ENCODE data around the gene DDX3X. TPM values are rescaled to one million over a fixed set of nuclear protein-coding genes. Genes with fewer than 3 reads are reported as not detected.

Gene DDX3X
- total and polyA plus RNA-seq, 9 of the 15 experiments (the other 6 are each of a cell fraction or from before 2014, with no cell fraction given), result 51.3 to 232 (median 138) TPM

DNA sequence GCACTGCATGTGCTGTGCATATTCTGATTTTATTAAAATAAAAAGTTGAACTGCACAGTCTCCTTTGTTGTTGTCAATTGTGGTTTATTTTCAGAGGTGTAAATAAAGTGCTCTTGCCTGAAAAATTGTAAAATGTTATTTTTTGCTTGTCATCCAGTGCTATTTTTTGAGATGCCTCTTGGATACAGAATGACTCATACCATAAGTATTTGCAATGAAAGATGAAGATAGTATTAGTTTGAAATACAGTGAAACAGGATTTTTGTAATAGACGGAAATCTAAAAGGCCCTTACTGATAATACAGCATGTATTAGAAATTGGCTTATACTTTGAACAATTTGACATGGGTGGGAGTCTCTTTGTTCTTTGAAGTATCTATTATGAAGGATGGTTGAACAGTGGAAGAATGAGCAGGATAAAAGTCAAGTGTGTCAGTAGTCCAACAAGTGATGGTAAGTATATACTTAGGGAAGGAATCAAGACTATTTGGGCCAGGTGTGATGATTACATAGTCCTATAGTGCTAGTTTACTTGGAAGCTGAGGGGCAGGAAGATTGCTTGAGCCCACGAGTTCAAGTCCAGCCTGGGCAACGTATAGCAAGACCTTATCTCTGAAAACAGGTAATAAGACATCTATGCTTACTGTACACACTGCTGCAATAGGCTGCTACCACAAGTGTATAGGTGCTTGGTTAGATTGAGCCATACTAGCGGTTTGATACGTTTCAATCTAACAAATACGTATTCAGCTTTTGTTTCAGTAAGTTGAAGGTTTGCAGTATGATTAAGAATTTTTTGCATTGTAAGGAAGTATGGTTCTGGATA is 16.4 kb downstream of the DDX3X start (continued):
- TF ChIP-seq TEAD4 (IDR thresholded peaks at IDR 0.05; ENCODE audit: low read length) (no peak; the same call in 1 of the 2 replicates), TEAD4 (CRISPR knock-in tag; IDR thresholded peaks at IDR 0.05; ENCODE audit: borderline replicate concordance) (no peak), ZNF77 (CRISPR knock-in tag; IDR thresholded peaks at IDR 0.05) (0 out of 2 replicates have a peak, but pooled peaks have one; percentile 41), SIRT6 (IDR thresholded peaks at IDR 0.05; ENCODE audit: low read depth, low read length) (peak; percentile 71), YY1 (IDR thresholded peaks at IDR 0.05; ENCODE audit: borderline replicate concordance in 1 of 3, control insufficient read depth in 1 of 3, extremely low read depth in 1 of 3, insufficient read depth in 3 of 3, insufficient read length in 1 of 3, insufficient replicate concordance in 2 of 3, low read depth in 1 of 3, low read length in 2 of 3) (no peak), STAT5A (IDR thresholded peaks at IDR 0.05; ENCODE audit: borderline replicate concordance, low read length) (no peak), DPF2 (IDR thresholded peaks at IDR 0.05) (no peak), BCL6 (CRISPR knock-in tag; IDR thresholded peaks at IDR 0.05) (no peak), YBX1 (IDR thresholded peaks at IDR 0.05) (no peak), CBX3 (IDR thresholded peaks at IDR 0.05; ENCODE audit: borderline replicate concordance in 1 of 2, low read length in 2 of 2) (no peak), HDAC2 (IDR thresholded peaks at IDR 0.05) (no peak)
- TF ChIP-seq, protein P1, sequence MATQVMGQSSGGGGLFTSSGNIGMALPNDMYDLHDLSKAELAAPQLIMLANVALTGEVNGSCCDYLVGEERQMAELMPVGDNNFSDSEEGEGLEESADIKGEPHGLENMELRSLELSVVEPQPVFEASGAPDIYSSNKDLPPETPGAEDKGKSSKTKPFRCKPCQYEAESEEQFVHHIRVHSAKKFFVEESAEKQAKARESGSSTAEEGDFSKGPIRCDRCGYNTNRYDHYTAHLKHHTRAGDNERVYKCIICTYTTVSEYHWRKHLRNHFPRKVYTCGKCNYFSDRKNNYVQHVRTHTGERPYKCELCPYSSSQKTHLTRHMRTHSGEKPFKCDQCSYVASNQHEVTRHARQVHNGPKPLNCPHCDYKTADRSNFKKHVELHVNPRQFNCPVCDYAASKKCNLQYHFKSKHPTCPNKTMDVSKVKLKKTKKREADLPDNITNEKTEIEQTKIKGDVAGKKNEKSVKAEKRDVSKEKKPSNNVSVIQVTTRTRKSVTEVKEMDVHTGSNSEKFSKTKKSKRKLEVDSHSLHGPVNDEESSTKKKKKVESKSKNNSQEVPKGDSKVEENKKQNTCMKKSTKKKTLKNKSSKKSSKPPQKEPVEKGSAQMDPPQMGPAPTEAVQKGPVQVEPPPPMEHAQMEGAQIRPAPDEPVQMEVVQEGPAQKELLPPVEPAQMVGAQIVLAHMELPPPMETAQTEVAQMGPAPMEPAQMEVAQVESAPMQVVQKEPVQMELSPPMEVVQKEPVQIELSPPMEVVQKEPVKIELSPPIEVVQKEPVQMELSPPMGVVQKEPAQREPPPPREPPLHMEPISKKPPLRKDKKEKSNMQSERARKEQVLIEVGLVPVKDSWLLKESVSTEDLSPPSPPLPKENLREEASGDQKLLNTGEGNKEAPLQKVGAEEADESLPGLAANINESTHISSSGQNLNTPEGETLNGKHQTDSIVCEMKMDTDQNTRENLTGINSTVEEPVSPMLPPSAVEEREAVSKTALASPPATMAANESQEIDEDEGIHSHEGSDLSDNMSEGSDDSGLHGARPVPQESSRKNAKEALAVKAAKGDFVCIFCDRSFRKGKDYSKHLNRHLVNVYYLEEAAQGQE (IDR thresholded peaks at IDR 0.05; ENCODE audit: borderline replicate concordance), result no peak
- TF ChIP-seq, protein P1 (CRISPR knock-in tag; IDR thresholded peaks at IDR 0.05; ENCODE audit: low read depth), result no peak
- TF ChIP-seq, protein P2, sequence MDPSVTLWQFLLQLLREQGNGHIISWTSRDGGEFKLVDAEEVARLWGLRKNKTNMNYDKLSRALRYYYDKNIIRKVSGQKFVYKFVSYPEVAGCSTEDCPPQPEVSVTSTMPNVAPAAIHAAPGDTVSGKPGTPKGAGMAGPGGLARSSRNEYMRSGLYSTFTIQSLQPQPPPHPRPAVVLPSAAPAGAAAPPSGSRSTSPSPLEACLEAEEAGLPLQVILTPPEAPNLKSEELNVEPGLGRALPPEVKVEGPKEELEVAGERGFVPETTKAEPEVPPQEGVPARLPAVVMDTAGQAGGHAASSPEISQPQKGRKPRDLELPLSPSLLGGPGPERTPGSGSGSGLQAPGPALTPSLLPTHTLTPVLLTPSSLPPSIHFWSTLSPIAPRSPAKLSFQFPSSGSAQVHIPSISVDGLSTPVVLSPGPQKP (CRISPR knock-in tag; IDR thresholded peaks at IDR 0.05), result no peak
- TF ChIP-seq, protein P3, sequence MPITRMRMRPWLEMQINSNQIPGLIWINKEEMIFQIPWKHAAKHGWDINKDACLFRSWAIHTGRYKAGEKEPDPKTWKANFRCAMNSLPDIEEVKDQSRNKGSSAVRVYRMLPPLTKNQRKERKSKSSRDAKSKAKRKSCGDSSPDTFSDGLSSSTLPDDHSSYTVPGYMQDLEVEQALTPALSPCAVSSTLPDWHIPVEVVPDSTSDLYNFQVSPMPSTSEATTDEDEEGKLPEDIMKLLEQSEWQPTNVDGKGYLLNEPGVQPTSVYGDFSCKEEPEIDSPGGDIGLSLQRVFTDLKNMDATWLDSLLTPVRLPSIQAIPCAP (CRISPR knock-in tag; IDR thresholded peaks at IDR 0.05; ENCODE audit: borderline replicate concordance), result no peak
- TF ChIP-seq, protein P4, sequence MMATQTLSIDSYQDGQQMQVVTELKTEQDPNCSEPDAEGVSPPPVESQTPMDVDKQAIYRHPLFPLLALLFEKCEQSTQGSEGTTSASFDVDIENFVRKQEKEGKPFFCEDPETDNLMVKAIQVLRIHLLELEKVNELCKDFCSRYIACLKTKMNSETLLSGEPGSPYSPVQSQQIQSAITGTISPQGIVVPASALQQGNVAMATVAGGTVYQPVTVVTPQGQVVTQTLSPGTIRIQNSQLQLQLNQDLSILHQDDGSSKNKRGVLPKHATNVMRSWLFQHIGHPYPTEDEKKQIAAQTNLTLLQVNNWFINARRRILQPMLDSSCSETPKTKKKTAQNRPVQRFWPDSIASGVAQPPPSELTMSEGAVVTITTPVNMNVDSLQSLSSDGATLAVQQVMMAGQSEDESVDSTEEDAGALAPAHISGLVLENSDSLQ (IDR thresholded peaks at IDR 0.05), result no peak
